Left lung (tissue), 10 donors: ENCODE results near the gene CRYBB2. TPM values are rescaled to one million over a fixed set of nuclear protein-coding genes. Genes with fewer than 3 reads are reported as not detected.
"Not testable (repeated sequence)": the region's sequence is repeated elsewhere in the genome, so short reads cannot be mapped to it uniquely, and the experiment has no call there.

Source experiments
- ATAC-seq: fragments of 200-7000 bp; cut with Tn5 transposase; one replicate; pipeline ENCODE4 v1.9.1; 2020; ENCODE audit warnings: moderate library complexity
- DNase-seq, 4 donors: peaks; one replicate each; pipeline ENCODE4 v3.0.0-alpha.2; 2013 to 2020
- H3K27ac ChIP-seq, 2 donors: fragments of 200-600 bp; sonication (generic) in 1 of 2; one replicate each; pipeline versions ENCODE4 v1.5.0 to v1.8.0; 2020 to 2021
- H3K27me3 ChIP-seq, 2 donors: fragments of 200-600 bp; sonication (generic) in 1 of 2; one replicate each; pipeline versions ENCODE4 v1.5.0 to v1.8.0; 2020 to 2021
- H3K36me3 ChIP-seq, 2 donors: fragments of 200-600 bp; sonication (generic) in 1 of 2; one replicate each; pipeline versions ENCODE4 v1.5.0 to v1.8.0; 2020 to 2021
- H3K4me1 ChIP-seq, 2 donors: fragments of 200-600 bp; one replicate each; pipeline ENCODE4 v1.8.0; 2021
- H3K4me3 ChIP-seq, 2 donors: fragments of 200-600 bp; sonication (generic) in 1 of 2; one replicate each; pipeline versions ENCODE4 v1.5.0 to v1.8.0; 2020 to 2021; ENCODE audit warnings: mild to moderate bottlenecking in 1 of 2
- H3K9me3 ChIP-seq, 2 donors: fragments of 200-600 bp; sonication (generic) in 1 of 2; one replicate each; pipeline versions ENCODE4 v1.5.0 to v1.8.0; 2020 to 2021
- intact Hi-C, 2 donors: fragments of 100-400 bp; cut with DNase I; formaldehyde crosslinking; loops; one replicate each; pipeline versions ENCODE4 v1.11.2 to v1.14.2; 2022
- polyA plus RNA-seq, 6 donors: library from polyadenylated mRNA; unstranded; fragments of 120-200 nt; gene quantifications; one replicate each; pipeline ENCODE4 v1.2.1, GENCODE V29; 2013; ENCODE audit not compliant: insufficient read length in 6 of 6
- total RNA-seq, 2 donors: library from RNA; stranded (reverse); fragmentation: NEBNext Ultra II Directional; extraction: Animal tissue kit (Norgen Biotek cat#: 25700); gene quantifications; one replicate each; pipeline ENCODE4 v1.2.1, GENCODE V29; 2021
- TF ChIP-seq, protein P1 (sequence below), 2 donors: fragments of 200-600 bp; sonication (generic) in 1 of 2; IDR thresholded peaks; one replicate each; pipeline versions ENCODE4 v1.5.0 to v1.8.0; 2021; ENCODE audit warnings: antibody characterized with exemption in 2 of 2
- donor health status: DM: no; HTN: yes; CAD: no.
- donor health status: DM: no; HTN: no; CAD: no.

The CRYBB2 gene
- total and polyA plus RNA-seq, 8 donors: 0.29 to 1.3 (median 0.74) TPM; not detected in 2

DNA sequence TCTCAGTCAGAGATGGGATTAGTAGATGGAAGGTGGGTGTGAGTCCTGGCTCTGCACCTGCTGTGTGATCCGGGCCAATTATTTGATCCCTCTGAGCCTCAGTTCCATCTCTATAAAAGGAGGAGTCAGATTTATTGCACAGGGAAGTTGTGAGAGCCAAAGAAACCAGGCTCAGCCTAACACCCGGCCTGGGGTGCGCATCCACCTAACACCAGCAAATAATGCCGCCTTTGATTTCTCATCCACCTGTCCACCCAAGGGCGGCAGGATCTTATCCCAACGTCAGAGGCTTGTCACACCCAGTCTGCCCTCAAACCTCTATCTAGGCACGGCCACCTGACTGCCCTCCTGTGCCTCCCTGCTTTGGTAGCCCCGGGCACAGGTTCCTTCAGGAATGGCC is 2.4 kb downstream of the CRYBB2 start:
- DNase-seq: no peak
- Histone ChIP-seq H3K36me3 (no peaks in the 10 kb centered on the region), H3K9me3 (no peaks in the 10 kb centered on the region), H3K27ac (no peak overlapping the region), H3K4me3 (no peak overlapping the region), H3K4me1 (no peaks in the 10 kb centered on the region), H3K27me3 (peaks cover 0 to 13% of the 10 kb centered on the region in 2 donors)
- TF ChIP-seq, protein P1, sequence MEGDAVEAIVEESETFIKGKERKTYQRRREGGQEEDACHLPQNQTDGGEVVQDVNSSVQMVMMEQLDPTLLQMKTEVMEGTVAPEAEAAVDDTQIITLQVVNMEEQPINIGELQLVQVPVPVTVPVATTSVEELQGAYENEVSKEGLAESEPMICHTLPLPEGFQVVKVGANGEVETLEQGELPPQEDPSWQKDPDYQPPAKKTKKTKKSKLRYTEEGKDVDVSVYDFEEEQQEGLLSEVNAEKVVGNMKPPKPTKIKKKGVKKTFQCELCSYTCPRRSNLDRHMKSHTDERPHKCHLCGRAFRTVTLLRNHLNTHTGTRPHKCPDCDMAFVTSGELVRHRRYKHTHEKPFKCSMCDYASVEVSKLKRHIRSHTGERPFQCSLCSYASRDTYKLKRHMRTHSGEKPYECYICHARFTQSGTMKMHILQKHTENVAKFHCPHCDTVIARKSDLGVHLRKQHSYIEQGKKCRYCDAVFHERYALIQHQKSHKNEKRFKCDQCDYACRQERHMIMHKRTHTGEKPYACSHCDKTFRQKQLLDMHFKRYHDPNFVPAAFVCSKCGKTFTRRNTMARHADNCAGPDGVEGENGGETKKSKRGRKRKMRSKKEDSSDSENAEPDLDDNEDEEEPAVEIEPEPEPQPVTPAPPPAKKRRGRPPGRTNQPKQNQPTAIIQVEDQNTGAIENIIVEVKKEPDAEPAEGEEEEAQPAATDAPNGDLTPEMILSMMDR (IDR thresholded peaks at IDR 0.05): no peak
- intact Hi-C loops: no loop called here
- no peak for ATAC-seq

- intact Hi-C loops: no loop called here
- Histone ChIP-seq H3K27me3 (peaks cover 0 to 5% of the 10 kb centered on the region in 2 donors), H3K27ac (no peak overlapping the region), H3K4me3 (no peak overlapping the region), H3K9me3 (no peaks in the 10 kb centered on the region), H3K4me1 (no peaks in the 10 kb centered on the region), H3K36me3 (no peaks in the 10 kb centered on the region)
- TF ChIP-seq, protein P1 (IDR thresholded peaks at IDR 0.05): no peak
- DNase-seq (no peak), ATAC-seq (no peak)
Measured at GRCh38 chr22:25223269-25223850, 3.9 kb downstream of the CRYBB2 start.

- no peak overlapping the region for H3K27ac ChIP-seq
- H3K4me1 ChIP-seq: no peaks in the 10 kb centered on the region
- no peak for ATAC-seq
- peaks cover 0 to 15% of the 10 kb centered on the region in 2 donors for H3K27me3 ChIP-seq
- no peaks in the 10 kb centered on the region for H3K9me3 ChIP-seq
- H3K4me3 ChIP-seq: no peak overlapping the region
- intact Hi-C loops: no loop called here
- TF ChIP-seq, protein P1 (IDR thresholded peaks at IDR 0.05): no peak
- no peaks in the 10 kb centered on the region for H3K36me3 ChIP-seq
- DNase-seq: no peak
Measured at GRCh38 chr22:25228822-25229221, 9.4 kb downstream of the CRYBB2 start.

- H3K4me3 ChIP-seq, H3K27ac ChIP-seq, H3K36me3 ChIP-seq, ATAC-seq, intact Hi-C loops, H3K9me3 ChIP-seq, H3K4me1 ChIP-seq, DNase-seq: not testable (repeated sequence)
- peaks cover 0 to 30% of the 10 kb centered on the region in 2 donors for H3K27me3 ChIP-seq
Measured at GRCh38 chr22:25230760-25231159, 11.3 kb downstream of the CRYBB2 start.

- Histone ChIP-seq H3K27ac (no peak overlapping the region), H3K27me3 (peaks cover 0 to 45% of the 10 kb centered on the region in 2 donors), H3K4me3 (no peak overlapping the region), H3K4me1 (no peaks in the 10 kb centered on the region), H3K36me3 (no peaks in the 10 kb centered on the region), H3K9me3 (no peaks in the 10 kb centered on the region)
- ATAC-seq (no peak), DNase-seq (no peak)
- intact Hi-C loops: no loop called here
- TF ChIP-seq, protein P1 (IDR thresholded peaks at IDR 0.05): no peak
Measured at GRCh38 chr22:25232301-25232700, 12.9 kb downstream of the CRYBB2 start.

DNA sequence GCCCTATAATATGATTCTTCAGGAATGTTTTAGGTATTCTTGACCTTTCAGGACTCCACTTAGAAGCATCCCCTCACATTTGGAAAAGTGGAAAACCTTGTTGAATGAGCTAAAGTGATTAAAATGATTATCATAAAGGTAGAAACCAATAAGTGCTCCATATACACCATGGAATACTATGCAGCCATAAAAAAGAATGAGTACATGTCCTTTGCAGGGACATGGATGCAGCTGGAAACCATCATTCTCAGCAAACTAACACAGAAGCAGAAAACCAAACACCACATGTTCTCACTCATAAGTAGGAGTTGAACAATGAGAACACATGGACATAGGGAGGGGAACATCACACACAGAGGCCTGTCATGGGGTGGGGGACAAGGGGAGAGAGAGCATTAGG is 14.3 kb downstream of the CRYBB2 start:
- H3K27ac ChIP-seq, intact Hi-C loops, H3K4me3 ChIP-seq, H3K36me3 ChIP-seq, ATAC-seq, H3K9me3 ChIP-seq, H3K4me1 ChIP-seq, DNase-seq: not testable (repeated sequence)
- H3K27me3 ChIP-seq: peaks cover 0 to 57% of the 10 kb centered on the region in 2 donors
